A673 (cell line): Measurements from ENCODE around the gene PHRF1.

Experiments
- CTCF ChIP-seq: fragments of 300-800, 200-600 bp; sonication (generic); conservative IDR thresholded peaks from 2 replicates; pipeline ENCODE4 v1.5.1; 2017; ENCODE audit warnings: low read depth, mild to moderate bottlenecking, antibody characterized with exemption, low read length, moderate library complexity, mixed read lengths
- EZH2 ChIP-seq: fragments of 200-600 bp; sonication (generic); IDR thresholded peaks from 2 replicates; pipeline ENCODE4 v1.6.1; 2017; ENCODE audit warnings: borderline replicate concordance, low read depth, mild to moderate bottlenecking, mixed read lengths, antibody characterized with exemption, low read length; ENCODE audit not compliant: poor library complexity, severe bottlenecking

- no peak for TF ChIP-seq EZH2
- no peak for TF ChIP-seq CTCF
These were observed 61.0 kb downstream of the PHRF1 start for GRCh38 chr11:637333-637592.
